NCI-H2081 treated with DMSO at 0.1 percent for 48 hours (cell line): ENCODE data around the gene ARHGAP18.

ENCODE experiments used
- DNase-seq: peaks from one replicate; lab custom pipeline; 2025; lab: John Stamatoyannopoulos, UW

The ARHGAP18 gene

GRCh38 chr6:129615020-129615419 lies 95.0 kb downstream of the ARHGAP18 start:
- DNase-seq = no peak

GRCh38 chr6:129614464-129614863 lies 95.5 kb downstream of the ARHGAP18 start:
- DNase-seq = no peak

GRCh38 chr6:129612440-129612839 lies 97.5 kb downstream of the ARHGAP18 start:
- no peak for DNase-seq

GRCh38 chr6:129609635-129610034 lies 100.3 kb downstream of the ARHGAP18 start:
- DNase-seq = no peak

- DNase-seq = no peak
Measured at GRCh38 chr6:129608886-129609537, 101.0 kb downstream of the ARHGAP18 start.

- no peak for DNase-seq
Measured at GRCh38 chr6:129607581-129608186, 102.3 kb downstream of the ARHGAP18 start.

- DNase-seq = no peak
Measured at GRCh38 chr6:129606664-129607063, 103.3 kb downstream of the ARHGAP18 start.

GRCh38 chr6:129605967-129606366 lies 104.0 kb downstream of the ARHGAP18 start:
- peak; percentile 21 for DNase-seq

- DNase-seq = no peak
Measured at GRCh38 chr6:129605095-129605494, 104.9 kb downstream of the ARHGAP18 start.

- DNase-seq = no peak
Measured at GRCh38 chr6:129604321-129604720, 105.7 kb downstream of the ARHGAP18 start.

GRCh38 chr6:129603741-129604140 lies 106.2 kb downstream of the ARHGAP18 start:
- DNase-seq = no peak

GRCh38 chr6:129601323-129601722 lies 108.7 kb downstream of the ARHGAP18 start:
- DNase-seq = no peak

GRCh38 chr6:129599467-129599866 lies 110.5 kb downstream of the ARHGAP18 start:
- DNase-seq = no peak

- no peak for DNase-seq
Measured at GRCh38 chr6:129598244-129599187, 111.5 kb downstream of the ARHGAP18 start.

- DNase-seq = no peak
Measured at GRCh38 chr6:129597023-129597713, 112.8 kb downstream of the ARHGAP18 start.

- no peak for DNase-seq
Measured at GRCh38 chr6:129596522-129596921, 113.5 kb downstream of the ARHGAP18 start.

- no peak for DNase-seq
Measured at GRCh38 chr6:129593233-129593564, 116.8 kb downstream of the ARHGAP18 start.

GRCh38 chr6:129592516-129593232 lies 117.3 kb downstream of the ARHGAP18 start:
- no peak for DNase-seq

- no peak for DNase-seq
Measured at GRCh38 chr6:129590408-129591022, 119.5 kb downstream of the ARHGAP18 start.

GRCh38 chr6:129586815-129587214 lies 123.2 kb downstream of the ARHGAP18 start:
- no peak for DNase-seq

GRCh38 chr6:129583866-129584265 lies 126.1 kb downstream of the ARHGAP18 start:
- no peak for DNase-seq
